Endothelial cell of umbilical vein (primary cell): ENCODE results near the gene DET1.

Experiments
- CTCF ChIP-seq, 2 donors: IDR thresholded peaks; 1 replicate in 1 of 2; 2 replicates in 1 of 2; pipeline ENCODE4 v1.5.1; 2011; ENCODE audit warnings: low read length in 2 of 2, mild to moderate bottlenecking in 2 of 2, moderate library complexity in 2 of 2, control low read depth in 1 of 2, inconsistent platforms in 1 of 2, low read depth in 1 of 2; ENCODE audit not compliant: insufficient read depth in 1 of 2; ENCODE audit errors: extremely low read depth in 1 of 2
- EZH2 ChIP-seq: IDR thresholded peaks from 2 replicates; pipeline ENCODE4 v1.6.1; 2012; ENCODE audit warnings: borderline replicate concordance, low read depth, mild to moderate bottlenecking, moderate library complexity, low read length, inconsistent platforms; ENCODE audit not compliant: severe bottlenecking
- GATA2 ChIP-seq: IDR thresholded peaks from 2 replicates; pipeline ENCODE4 v1.7.0; 2011; ENCODE audit warnings: low read depth, mild to moderate bottlenecking, moderate library complexity, mixed read lengths, low read length; ENCODE audit not compliant: insufficient read length, insufficient read depth
- MAX ChIP-seq: IDR thresholded peaks from 2 replicates; pipeline ENCODE4 v1.6.1; 2011; ENCODE audit not compliant: insufficient read depth, insufficient read length
- POLR2A ChIP-seq: IDR thresholded peaks from 2 replicates; pipeline ENCODE4 v1.6.1; 2012; ENCODE audit warnings: low read depth, mild to moderate bottlenecking, control low read depth, low read length
- POLR2AphosphoS5 ChIP-seq: IDR thresholded peaks from 2 replicates; pipeline ENCODE4 v1.6.1; 2012; ENCODE audit warnings: low read depth, mild to moderate bottlenecking, control low read depth, low read length, moderate library complexity; ENCODE audit not compliant: insufficient read depth

GRCh38 chr15:88470625-88471372 lies 75.7 kb downstream of the DET1 start:
- TF ChIP-seq POLR2A (no peak), CTCF (IDR thresholded peaks at IDR 0.05; ENCODE audit: extremely low read depth in 1 of 2, insufficient read depth in 1 of 2, low read depth in 1 of 2, low read length in 2 of 2) (no peak), MAX (no peak), EZH2 (no peak), POLR2AphosphoS5 (no peak), GATA2 (no peak)
